NCI-H69 (cell line): ENCODE data around the gene SFXN1.
"Not testable (repeated sequence)": the region's sequence is repeated elsewhere in the genome, so short reads cannot be mapped to it uniquely, and the experiment has no call there.

Experiments
- DNase-seq: peaks from one replicate; lab custom pipeline; 2025; lab: John Stamatoyannopoulos, UW

The SFXN1 gene

GRCh38 chr5:175494264-175495183 lies 16.2 kb downstream of the SFXN1 start:
- DNase-seq = no peak

- no peak for DNase-seq
Observed at GRCh38 chr5:175501759-175502158, 23.4 kb downstream of the SFXN1 start.

- not testable (repeated sequence) for DNase-seq
Observed at GRCh38 chr5:175507671-175508070, 29.3 kb downstream of the SFXN1 start.

DNA sequence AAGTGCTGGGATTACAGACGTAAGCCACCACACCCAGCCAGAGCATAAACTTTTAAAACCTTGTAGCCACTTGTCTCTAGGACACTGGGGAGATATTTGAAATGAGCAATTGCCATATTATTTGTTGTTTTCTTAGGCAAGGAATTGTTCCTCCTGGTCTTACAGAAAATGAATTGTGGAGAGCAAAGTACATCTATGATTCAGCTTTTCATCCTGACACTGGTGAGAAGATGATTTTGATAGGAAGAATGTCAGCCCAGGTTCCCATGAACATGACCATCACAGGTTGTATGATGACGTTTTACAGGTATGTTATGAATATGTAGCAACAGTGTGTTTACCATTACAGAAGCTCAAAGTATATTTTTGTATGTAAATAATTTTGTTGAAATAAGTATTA lies 30.5 kb downstream of the SFXN1 start:
- DNase-seq = no peak

DNA sequence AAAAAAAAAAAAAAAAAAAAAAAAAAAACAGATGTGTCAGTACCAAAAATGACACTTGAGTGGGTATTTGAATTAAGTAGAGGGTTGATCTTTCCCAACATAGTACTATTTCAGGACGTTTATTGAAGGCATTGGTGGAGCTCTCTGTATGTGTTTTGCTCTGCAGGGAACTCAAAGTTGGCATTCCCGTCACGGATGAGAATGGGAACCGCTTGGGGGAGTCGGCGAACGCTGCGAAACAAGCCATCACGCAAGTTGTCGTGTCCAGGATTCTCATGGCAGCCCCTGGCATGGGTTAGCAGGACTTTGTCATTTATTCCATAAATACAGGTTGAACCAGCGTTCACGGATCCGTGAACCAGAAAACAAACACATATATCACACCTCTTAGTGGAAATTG lies 34.9 kb downstream of the SFXN1 start:
- no peak for DNase-seq

GRCh38 chr5:175513726-175514125 lies 35.4 kb downstream of the SFXN1 start:
- no peak for DNase-seq

DNA sequence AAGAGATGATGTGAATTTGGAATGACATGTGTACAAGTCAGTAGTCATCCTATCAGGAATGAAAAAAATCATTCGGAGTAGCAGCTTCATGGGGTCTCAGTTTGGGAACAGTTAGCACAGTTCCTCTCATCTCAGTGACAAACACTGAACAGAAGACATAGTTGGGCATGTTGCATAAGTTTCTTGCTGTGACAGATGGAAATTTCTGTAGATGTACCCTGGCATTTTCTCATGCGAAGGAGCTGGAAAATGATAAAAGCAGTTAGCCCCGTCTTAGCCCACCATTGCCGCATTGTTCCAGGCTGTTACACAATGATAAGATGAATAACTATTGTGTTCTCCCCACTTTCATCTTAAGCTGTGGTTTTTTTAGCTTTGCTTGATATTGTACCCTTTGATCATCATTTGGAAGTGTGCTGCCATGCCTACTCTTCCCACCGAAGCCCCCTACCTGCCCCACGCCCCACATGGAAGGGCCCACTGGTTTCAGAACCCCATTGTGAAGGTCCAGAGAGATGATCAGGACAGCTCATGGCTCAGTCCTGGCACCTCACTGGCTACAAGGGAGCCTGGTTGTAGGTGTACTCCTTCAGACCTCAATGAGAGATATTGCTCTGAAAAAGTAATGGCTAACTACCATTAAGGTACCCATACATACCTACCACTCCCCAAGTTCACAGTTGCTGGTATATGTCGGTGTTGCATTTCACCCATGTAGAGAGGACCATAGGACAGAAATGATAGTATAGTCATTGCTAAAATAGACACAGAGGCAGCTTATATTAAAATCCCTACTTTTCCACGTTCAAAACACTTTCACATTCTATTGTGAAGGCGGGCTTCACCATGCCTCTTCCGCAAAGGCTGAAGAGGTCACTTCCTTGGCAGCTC lies 38.8 kb downstream of the SFXN1 start:
- DNase-seq = no peak

DNA sequence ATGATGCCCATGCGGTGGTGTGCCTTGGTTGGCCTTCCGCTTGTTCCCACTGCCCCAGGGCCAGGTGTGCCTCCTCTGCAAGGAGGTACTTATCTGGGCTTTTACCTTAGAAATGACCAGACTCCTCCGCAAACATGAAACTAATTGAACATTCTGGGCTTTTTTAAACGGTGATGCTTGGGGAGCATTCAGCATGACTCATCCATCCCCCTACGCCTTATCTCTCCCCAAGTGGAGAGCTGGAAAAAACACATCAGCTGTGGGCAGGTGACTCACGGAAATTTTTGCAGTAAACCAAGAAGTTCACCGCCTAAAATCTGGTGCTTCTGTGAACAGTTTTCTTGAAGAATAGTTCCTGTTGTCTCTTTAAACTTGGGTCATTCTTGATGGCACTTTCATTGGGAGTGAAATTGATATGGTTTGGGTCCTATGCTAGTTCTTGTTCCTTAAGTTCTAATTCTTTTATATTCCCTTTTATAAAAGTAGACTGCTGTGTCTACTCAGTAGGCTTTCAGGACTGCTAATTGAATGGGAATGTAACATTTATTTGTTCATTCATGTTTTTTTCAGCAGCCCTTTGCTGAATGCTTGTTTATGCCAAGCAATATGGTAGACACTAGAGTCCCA lies 39.6 kb downstream of the SFXN1 start:
- no peak for DNase-seq

- no peak for DNase-seq
Observed at GRCh38 chr5:175519006-175519405, 40.6 kb downstream of the SFXN1 start.

DNA sequence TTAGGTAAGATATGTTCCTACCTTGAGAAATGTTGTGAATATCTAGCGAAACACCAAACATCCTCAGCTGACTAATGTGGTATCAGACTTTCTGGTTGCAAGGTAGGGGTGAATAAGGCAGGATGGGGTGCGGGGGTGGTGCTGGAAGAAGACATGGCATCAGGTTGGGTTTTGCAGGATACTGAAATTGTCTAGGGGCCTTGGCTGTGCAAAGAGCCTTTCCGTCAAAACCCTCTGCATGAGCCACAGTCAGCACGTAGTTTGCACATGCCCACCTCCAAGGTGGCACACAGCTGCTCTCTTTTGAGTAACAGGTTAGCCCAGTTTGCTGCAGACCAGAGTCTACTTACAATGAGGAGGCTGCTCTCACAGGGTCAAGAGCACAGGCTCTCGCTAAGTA lies 42.0 kb downstream of the SFXN1 start:
- no peak for DNase-seq

- DNase-seq = no peak
Observed at GRCh38 chr5:175520873-175521272, 42.5 kb downstream of the SFXN1 start.

- DNase-seq = no peak
Observed at GRCh38 chr5:175521313-175521833, 43.0 kb downstream of the SFXN1 start.

DNA sequence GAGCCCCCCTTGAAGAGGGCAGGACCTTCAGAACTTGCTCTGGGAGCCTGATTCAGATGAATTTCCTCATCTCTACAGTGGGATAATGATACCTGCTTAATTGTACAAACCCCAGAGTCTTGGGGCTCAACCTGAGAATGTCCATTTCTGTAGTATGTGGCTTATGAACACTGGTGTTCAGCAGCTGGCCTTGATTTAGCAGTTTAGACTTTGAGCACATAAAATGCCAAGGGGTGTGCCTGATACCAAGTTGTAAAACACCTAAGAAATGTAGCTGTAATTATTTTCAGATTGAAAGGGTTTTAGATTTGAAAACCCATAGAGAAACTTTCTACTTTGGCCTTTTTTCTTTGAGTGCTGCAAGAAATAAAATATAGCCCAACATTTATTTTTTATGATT lies 44.9 kb downstream of the SFXN1 start:
- no peak for DNase-seq

- DNase-seq = no peak
Observed at GRCh38 chr5:175524211-175524610, 45.9 kb downstream of the SFXN1 start.

DNA sequence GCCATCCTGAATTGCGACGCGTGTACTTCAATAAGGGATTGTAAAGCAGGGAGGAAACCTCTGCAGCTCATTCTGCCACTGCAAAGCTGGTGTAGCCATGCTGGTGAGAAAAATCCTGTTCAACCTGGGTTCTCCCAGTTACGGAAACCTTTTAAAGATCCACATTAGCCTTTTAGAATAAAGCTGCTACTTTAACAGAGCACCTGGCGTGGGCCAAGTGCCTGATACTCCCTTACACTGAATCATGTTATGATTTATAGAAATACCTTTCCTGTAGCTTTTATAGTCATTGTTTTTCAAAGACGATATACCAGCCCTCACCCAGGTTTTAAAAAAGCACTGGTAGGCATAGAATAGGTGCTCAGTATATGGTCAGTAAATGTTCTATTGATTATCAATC lies 48.3 kb downstream of the SFXN1 start:
- no peak for DNase-seq

DNA sequence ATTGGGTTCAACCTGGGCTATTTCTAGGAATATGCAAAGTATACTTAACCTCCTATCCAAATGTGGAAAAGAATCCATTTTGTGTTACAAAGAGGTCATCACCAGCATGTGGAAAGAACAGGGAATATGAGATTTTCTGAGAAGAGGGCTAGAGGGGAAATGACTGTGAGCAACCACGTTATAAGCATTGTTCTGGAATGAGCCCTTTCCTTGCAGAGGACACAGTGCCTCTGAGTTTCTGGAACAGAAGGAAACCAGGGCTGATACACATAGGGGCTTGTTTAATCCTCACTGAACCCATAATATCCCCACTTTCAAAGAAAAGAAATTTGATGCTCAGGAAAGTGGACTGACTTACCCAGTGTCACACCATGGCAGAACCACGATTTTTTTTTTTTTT lies 53.0 kb downstream of the SFXN1 start:
- no peak for DNase-seq

DNA sequence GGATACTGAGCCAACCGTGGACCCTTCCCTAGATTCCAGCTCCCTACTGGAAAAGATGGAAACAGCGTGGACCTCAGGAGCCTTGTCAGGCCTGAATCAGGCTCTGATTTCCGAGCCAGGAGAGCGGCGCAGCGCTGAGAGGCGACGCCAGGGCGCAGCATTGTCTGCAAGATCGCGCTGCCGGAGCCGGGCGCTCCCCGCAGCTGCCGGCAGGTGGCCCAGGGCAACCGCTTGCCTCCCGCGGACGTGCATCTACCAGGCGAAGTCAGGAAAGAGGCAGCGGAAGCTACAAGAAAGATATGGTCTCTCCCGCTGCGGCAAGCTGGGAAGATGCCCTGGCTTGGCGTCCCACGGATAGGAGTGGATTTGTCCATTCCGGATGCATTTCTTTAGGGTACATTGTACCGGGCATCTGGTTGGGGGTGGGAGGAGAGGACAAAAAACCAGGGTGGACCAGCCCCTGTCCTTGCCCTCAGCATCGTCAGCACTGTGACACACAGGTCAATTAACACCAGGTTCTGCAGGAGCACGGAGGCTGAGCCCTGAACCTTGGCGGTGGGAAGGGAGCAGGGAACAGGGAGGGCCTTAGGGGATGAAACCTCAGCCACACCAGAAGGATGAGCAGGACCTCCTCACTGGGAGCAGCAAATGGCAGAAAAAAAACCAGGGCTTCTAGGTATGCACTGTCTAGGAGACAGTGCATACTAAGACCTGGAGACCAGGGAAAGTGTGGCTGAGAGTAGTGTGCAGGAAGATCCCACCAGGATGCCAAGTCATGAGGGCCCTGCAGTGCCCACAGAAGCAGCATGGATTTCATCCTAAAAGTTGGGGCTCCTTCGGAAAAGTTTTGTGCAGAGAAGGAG lies 55.9 kb downstream of the SFXN1 start:
- DNase-seq = peak; percentile 94

DNA sequence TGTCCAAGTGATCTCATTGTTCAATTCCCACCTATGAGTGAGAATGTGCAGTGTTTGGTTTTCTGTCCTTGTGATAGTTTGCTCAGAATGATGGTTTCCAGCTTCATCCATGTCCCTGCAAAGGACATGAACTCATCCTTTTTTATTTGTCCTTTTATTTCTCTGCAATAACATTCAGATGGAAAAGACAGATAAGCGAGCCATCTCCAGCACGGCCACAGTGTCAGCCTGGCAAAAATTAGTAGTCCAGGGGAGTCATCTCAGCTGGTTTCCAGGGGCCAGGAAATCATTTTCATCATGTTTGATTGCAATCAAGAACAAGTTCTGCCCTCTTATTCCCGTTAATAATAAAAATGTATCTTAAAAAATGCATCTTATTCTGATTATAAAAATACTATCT lies 57.0 kb downstream of the SFXN1 start:
- not testable (repeated sequence) for DNase-seq

- no peak for DNase-seq
Observed at GRCh38 chr5:175535796-175536195, 57.4 kb downstream of the SFXN1 start.

GRCh38 chr5:175538576-175538975 lies 60.2 kb downstream of the SFXN1 start:
- DNase-seq = no peak

GRCh38 chr5:175539936-175540335 lies 61.6 kb downstream of the SFXN1 start:
- DNase-seq = no peak
